H1 (cell line): ENCODE results near the gene SPSB2. TPM values are rescaled to one million over a fixed set of nuclear protein-coding genes. Genes with fewer than 3 reads are reported as not detected.

Experiments
- CTCF ChIA-PET: fragments of 300-600 bp; sonication (Branson Sonifier 250); formaldehyde crosslinking; loops from one replicate; lab custom pipeline; 2021; ENCODE audit not compliant: partially characterized antibody; lab: Charles Lee
- POLR2A ChIA-PET: fragments of 300-600 bp; sonication (Branson Sonifier 250); formaldehyde crosslinking; loops from one replicate; lab custom pipeline; 2021; ENCODE audit warnings: inconsistent platforms; ENCODE audit not compliant: partially characterized antibody; lab: Charles Lee
- DNase-seq, 2 experiments: peaks; one replicate each; pipeline versions ENCODE4 v3.0.0 to v3.0.0-alpha.2; 2010 to 2022; ENCODE audit warnings: low spot score in 2 of 2, low read depth in 1 of 2, mixed read lengths in 1 of 2
- FAIRE-seq: peaks from 2 replicates; lab custom pipeline; 2011; peaks lifted over from hg19 to GRCh38; lab: Jason Lieb, UNC
- H2AFZ ChIP-seq: 2 replicates; pipeline ENCODE4 v1.8.1; 2012; ENCODE audit warnings: low read length, inconsistent platforms
- H2AK5ac ChIP-seq: 2 replicates; pipeline ENCODE4 v1.6.1; 2013; ENCODE audit warnings: low read depth, low read length
- H2BK120ac ChIP-seq: replicated peaks from 2 replicates; pipeline ENCODE3; 2013; ENCODE audit warnings: low read depth, low read length, inconsistent platforms
- H2BK12ac ChIP-seq: 2 replicates; pipeline ENCODE4 v1.6.1; 2013; ENCODE audit warnings: low read depth, low read length
- H2BK15ac ChIP-seq: 2 replicates; pipeline ENCODE4 v1.6.1; 2013; ENCODE audit warnings: low read length
- H2BK20ac ChIP-seq: 2 replicates; pipeline ENCODE4 v1.6.1; 2013; ENCODE audit warnings: low read length
- H2BK5ac ChIP-seq: 2 replicates; pipeline ENCODE4 v1.6.1; 2013; ENCODE audit warnings: low read depth, low read length
- H3K14ac ChIP-seq: 2 replicates; pipeline ENCODE4 v1.6.1; 2013; ENCODE audit warnings: inconsistent platforms; ENCODE audit not compliant: insufficient read length
- H3K18ac ChIP-seq: 2 replicates; pipeline ENCODE4 v1.6.1; 2013; ENCODE audit warnings: low read length; ENCODE audit errors: extremely low read depth
- H3K23ac ChIP-seq: 2 replicates; pipeline ENCODE4 v1.6.1; 2013; ENCODE audit warnings: inconsistent platforms; ENCODE audit not compliant: insufficient read length
- H3K23me2 ChIP-seq: 2 replicates; pipeline ENCODE4 v1.6.1; 2013; ENCODE audit warnings: low read depth, low read length
- H3K27ac ChIP-seq: 2 replicates; pipeline ENCODE4 v1.6.1; 2011; ENCODE audit warnings: low read depth, low read length, inconsistent platforms
- H3K27me3 ChIP-seq, 4 experiments: replicated peaks in 1 of 4; 1 replicate in 1 of 4; 2 replicates in 3 of 4; pipeline versions ENCODE4 v1.6.1 to v1.8.1; 2011 to 2013; ENCODE audit warnings: low read length in 3 of 4, mild to moderate bottlenecking in 3 of 4, inconsistent platforms in 2 of 4, mixed read lengths in 2 of 4, moderate library complexity in 1 of 4; ENCODE audit not compliant: control insufficient read depth in 3 of 4, insufficient read depth in 3 of 4; ENCODE audit errors: extremely low read depth in 1 of 4
- H3K36me3 ChIP-seq, 4 experiments: 2 replicates each; pipeline versions ENCODE4 v1.6.1 to v1.8.1; 2011 to 2013; ENCODE audit warnings: mild to moderate bottlenecking in 4 of 4, low read length in 3 of 4, moderate library complexity in 2 of 4, control low read depth in 1 of 4, inconsistent platforms in 1 of 4; ENCODE audit not compliant: insufficient read depth in 4 of 4, control insufficient read depth in 2 of 4
- H3K4ac ChIP-seq: replicated peaks from 2 replicates; pipeline ENCODE3; 2013; ENCODE audit warnings: low read length, low read depth, mixed read lengths, inconsistent platforms; ENCODE audit not compliant: insufficient read length
- H3K4me1 ChIP-seq, 4 experiments: replicated peaks in 1 of 4; 1 replicate in 1 of 4; 2 replicates in 3 of 4; pipeline versions ENCODE4 v1.6.1 to v1.8.1; 2011 to 2013; ENCODE audit warnings: low read length in 3 of 4, inconsistent platforms in 2 of 4, mixed read lengths in 1 of 4; ENCODE audit not compliant: insufficient read depth in 4 of 4, control insufficient read depth in 3 of 4
- H3K4me2 ChIP-seq, 2 experiments: 2 replicates each; pipeline versions ENCODE4 v1.6.1 to v1.8.1; 2011 to 2013; ENCODE audit warnings: low read depth in 2 of 2, low read length in 2 of 2, control low read depth in 1 of 2, inconsistent platforms in 1 of 2, mild to moderate bottlenecking in 1 of 2; ENCODE audit not compliant: insufficient read depth in 1 of 2
- H3K4me3 ChIP-seq, 4 experiments: fragments of 200-600, 300-600 bp in 1 of 4; sonication (generic), shearing (Covaris generic), sonication (Bioruptor Twin) in 1 of 4; 2 replicates each; pipeline versions ENCODE4 v1.5.1 to v1.8.1; 2011 to 2016; ENCODE audit warnings: low read length in 4 of 4, low read depth in 3 of 4, control low read depth in 2 of 4, inconsistent platforms in 2 of 4, mild to moderate bottlenecking in 2 of 4, mixed read lengths in 1 of 4, moderate library complexity in 1 of 4; ENCODE audit not compliant: insufficient read depth in 2 of 4; ENCODE audit errors: extremely low read depth in 1 of 4
- H3K56ac ChIP-seq: replicated peaks from 2 replicates; pipeline ENCODE3; 2013; ENCODE audit warnings: low read depth, mild to moderate bottlenecking, mixed read lengths, low read length, inconsistent platforms; ENCODE audit not compliant: insufficient read length
- H3K79me1 ChIP-seq: 2 replicates; pipeline ENCODE4 v1.6.1; 2013; ENCODE audit warnings: low read depth, low read length, control low read depth
- H3K79me2 ChIP-seq, 2 experiments: 2 replicates each; pipeline versions ENCODE4 v1.6.1 to v1.8.1; 2012 to 2013; ENCODE audit warnings: low read length in 2 of 2, mild to moderate bottlenecking in 2 of 2, inconsistent platforms in 1 of 2; ENCODE audit not compliant: insufficient read depth in 2 of 2, control insufficient read depth in 1 of 2
- H3K9ac ChIP-seq, 4 experiments: replicated peaks in 1 of 4; 1 replicate in 1 of 4; 2 replicates in 3 of 4; pipeline versions ENCODE4 v1.6.1 to v1.8.1; 2011 to 2013; ENCODE audit warnings: low read depth in 3 of 4, low read length in 3 of 4, control low read depth in 2 of 4, mild to moderate bottlenecking in 2 of 4, moderate library complexity in 2 of 4, inconsistent platforms in 1 of 4; ENCODE audit errors: extremely low read depth in 1 of 4
- H3K9me3 ChIP-seq, 2 experiments: 2 replicates each; pipeline versions ENCODE4 v1.6.1 to v1.8.1; 2012 to 2013; ENCODE audit warnings: mild to moderate bottlenecking in 2 of 2, moderate library complexity in 2 of 2, control low read depth in 1 of 2, inconsistent platforms in 1 of 2, low read depth in 1 of 2, low read length in 1 of 2, mixed read lengths in 1 of 2; ENCODE audit not compliant: insufficient read depth in 2 of 2
- H4K20me1 ChIP-seq, 2 experiments: replicated peaks in 1 of 2; 2 replicates each; pipeline versions ENCODE3 to v1.8.1; 2011 to 2013; ENCODE audit warnings: inconsistent platforms in 2 of 2, low read length in 2 of 2, mild to moderate bottlenecking in 1 of 2; ENCODE audit not compliant: insufficient read depth in 2 of 2, control insufficient read depth in 1 of 2
- H4K5ac ChIP-seq: 2 replicates; pipeline ENCODE4 v1.6.1; 2013; ENCODE audit warnings: low read length, low read depth, mixed read lengths, inconsistent platforms; ENCODE audit not compliant: insufficient read length
- H4K8ac ChIP-seq: 2 replicates; pipeline ENCODE4 v1.8.0; 2013; ENCODE audit warnings: mild to moderate bottlenecking, moderate library complexity, low read length, inconsistent platforms; ENCODE audit not compliant: insufficient read depth; ENCODE audit errors: extremely low read depth
- H4K91ac ChIP-seq: replicated peaks from 2 replicates; pipeline ENCODE3; 2013; ENCODE audit warnings: low read length, mixed read lengths, inconsistent platforms; ENCODE audit not compliant: insufficient read length
- MAX ChIP-seq: IDR thresholded peaks from 2 replicates; pipeline ENCODE4 v1.6.1; 2012; ENCODE audit warnings: inconsistent platforms
- RNF2 ChIP-seq: fragments of 200-900, 300-1000 bp; sonication (generic); IDR thresholded peaks from 2 replicates; pipeline ENCODE4 v1.7.1; 2016; ENCODE audit warnings: borderline replicate concordance, low read depth, mild to moderate bottlenecking, antibody characterized with exemption, low read length; ENCODE audit not compliant: poor library complexity, severe bottlenecking; ENCODE audit errors: missing control alignments
- SP1 ChIP-seq: IDR thresholded peaks from 2 replicates; pipeline ENCODE4 v1.6.1; 2011; ENCODE audit warnings: low read depth, low read length
- TEAD4 ChIP-seq: IDR thresholded peaks from 2 replicates; pipeline ENCODE4 v1.6.1; 2012; ENCODE audit warnings: low read depth, low read length, inconsistent platforms, mixed read lengths
- WGBS, 2 experiments: shearing (Covaris generic) in 1 of 2; methylation state at CpG; one replicate each; pipeline versions ENCODE4 v1.1.6 to v1.1.7; 2013 to 2015; ENCODE audit warnings: low lambda C conversion rate in 2 of 2, mixed read lengths in 2 of 2, inconsistent platforms in 1 of 2, low coverage in 1 of 2, missing lambda C conversion rate in 1 of 2; ENCODE audit not compliant: insufficient replicate concordance in 2 of 2, insufficient coverage in 1 of 2, insufficient read length in 1 of 2; ENCODE audit errors: extremely low coverage in 1 of 2, missing lambda C conversion rate in 1 of 2; 5-methylcytosine and 5-hydroxymethylcytosine counted together
- polyA plus RNA-seq, 7 experiments: library from polyadenylated mRNA; depleted of rRNA in 3 of 7; stranded (reverse) in 5 of 7; unstranded in 2 of 7; fragments of >200 nt in 5 of 7; fragments of 200-250 nt in 2 of 7; gene quantifications; 1 replicate in 5 of 7; 2 replicates in 1 of 7; 4 replicates in 1 of 7; pipeline versions ENCODE4 v1.2.1 to v1.2.3, GENCODE V29; 2011 to 2013; ENCODE audit warnings: missing spikeins in 2 of 7, mixed read lengths in 2 of 7
- total RNA-seq: library from RNA; stranded (reverse); fragmentation: NEBNext Ultra II Directional; extraction: Animal tissue kit (Norgen Biotek cat#: 25700); gene quantifications from 2 replicates; pipeline ENCODE4 v1.2.1, GENCODE V29; 2021

The SPSB2 gene
- total and polyA plus RNA-seq, 2 of the 8 experiments (the other 6 are each of a cell fraction or from before 2014, with no cell fraction given), result 13.0 to 23.2 TPM

GRCh38 chr12:6917491-6918231 lies 44.6 kb upstream of the SPSB2 start:
- H3K23ac ChIP-seq, result no peak overlapping the region
- H4K8ac ChIP-seq, result no peak overlapping the region
- no peak overlapping the region for H2BK120ac ChIP-seq
- ChIA-PET CTCF (interaction anchor here (0.8 to 9.3 kb wide), 8 partner anchors 8 to 52 kb away, joined by 3 to 74 read pairs (median 5); partner anchors contain the start of gene LRRC23), POLR2A (interaction anchor here (1.0 to 39.6 kb wide), 8 partner anchors 7 to 63 kb away, joined by 3 to 1027 read pairs (median 13); partner anchors contain the start of genes ATN1, C12orf57, LRRC23 and PTPN6)
- no peak for TF ChIP-seq MAX
- no peak for TF ChIP-seq TEAD4
- TF ChIP-seq SP1, result no peak
- no peak for TF ChIP-seq RNF2
- H3K9me3 ChIP-seq, result no peaks in the 10 kb centered on the region
- no peak overlapping the region for H2AFZ ChIP-seq
- no peak overlapping the region; a peak in 1 of 4 replicates for H3K4me2 ChIP-seq
- H3K27me3 ChIP-seq, result no peaks in the 10 kb centered on the region
- H3K56ac ChIP-seq, result no peak overlapping the region
- H3K9ac ChIP-seq, result no peak overlapping the region
- H3K36me3 ChIP-seq, result peaks cover 26 to 64% (median 43%) of the 10 kb centered on the region in 4 experiments
- H3K18ac ChIP-seq, result no peak overlapping the region
- no peak overlapping the region for H2BK20ac ChIP-seq
- no peak overlapping the region for H3K14ac ChIP-seq
- DNase-seq, result no peak
- H3K79me2 ChIP-seq, result peaks cover 0 to 9% of the 10 kb centered on the region in 2 experiments; a peak in 1 of 4 replicates
- no peak overlapping the region for H3K4ac ChIP-seq
- peaks cover 11% of the 10 kb centered on the region; the same call in 1 of the 2 replicates for H3K23me2 ChIP-seq
- H3K27ac ChIP-seq, result no peak overlapping the region
- no peak overlapping the region for H4K5ac ChIP-seq
- H3K4me3 ChIP-seq, result no peak overlapping the region
- H4K20me1 ChIP-seq, result peaks cover 0 to 4% of the 10 kb centered on the region in 2 experiments
- H2BK5ac ChIP-seq, result no peak overlapping the region
- H2AK5ac ChIP-seq, result no peak overlapping the region
- no peak overlapping the region for H2BK15ac ChIP-seq
- no peak for FAIRE-seq
- peaks cover 4% of the 10 kb centered on the region for H3K79me1 ChIP-seq
- H4K91ac ChIP-seq, result no peak overlapping the region
- H3K4me1 ChIP-seq, result peaks cover 0 to 18% (median 9%) of the 10 kb centered on the region in 4 experiments; a peak in 6 of 7 replicates
- no peak overlapping the region for H2BK12ac ChIP-seq
- 90 to 100% methylated on average over 2 to 11 of the region's 14 CpGs for WGBS, 2 experiments
